Choroid plexus epithelial cell (primary cell): ENCODE measurements around the gene C2orf76.

ENCODE experiments used
- DNase-seq: peaks from one replicate; pipeline ENCODE4 v3.0.0-alpha.2; 2010; ENCODE audit warnings: low read depth
- H3K4me3 ChIP-seq: 2 replicates; pipeline ENCODE4 v1.5.1; 2011; ENCODE audit warnings: low read depth, mild to moderate bottlenecking, control low read depth, low read length, moderate library complexity
- TF ChIP-seq, protein P1 (sequence below): conservative IDR thresholded peaks from 2 replicates; pipeline ENCODE4 v1.5.1; 2011; ENCODE audit warnings: low read depth, mild to moderate bottlenecking, control low read depth, inconsistent platforms, low read length, moderate library complexity

The C2orf76 gene

DNA sequence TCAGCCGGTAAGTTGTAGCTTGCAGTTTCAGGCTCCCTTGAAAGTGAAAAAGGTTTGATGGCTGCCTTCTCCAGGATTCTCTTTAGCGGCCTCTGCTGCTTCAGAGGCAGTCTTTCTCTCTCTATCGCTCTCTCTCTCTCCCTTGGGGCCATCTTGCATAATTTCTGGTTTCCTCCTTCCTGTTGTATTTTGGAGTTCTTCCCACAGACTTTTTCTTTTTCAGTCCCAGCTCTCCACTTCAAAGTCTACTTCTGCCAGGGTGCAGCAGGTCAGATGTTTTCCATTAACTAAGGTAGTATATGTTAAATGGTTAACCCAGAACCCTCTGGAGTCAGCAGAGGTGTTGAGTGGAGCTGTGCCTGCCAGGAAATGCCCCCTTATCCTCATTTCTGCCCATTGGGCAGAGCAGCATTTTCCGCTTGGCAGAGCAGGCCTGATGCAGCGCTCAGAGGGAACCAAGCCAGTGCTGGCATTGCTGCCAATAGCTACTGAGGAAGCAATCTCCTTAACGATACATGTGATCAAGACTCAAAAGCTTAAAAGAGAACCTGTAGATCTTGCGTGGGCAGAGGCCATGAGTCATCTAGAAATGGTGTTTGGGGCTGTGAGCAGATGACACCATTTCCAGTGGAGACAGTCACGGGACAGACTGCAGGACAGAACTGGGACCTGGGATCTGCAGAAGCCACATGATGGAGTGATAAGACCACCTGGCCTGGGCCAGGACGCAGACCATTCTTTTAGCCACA is 20.9 kb upstream of the C2orf76 start:
- TF ChIP-seq, protein P1, sequence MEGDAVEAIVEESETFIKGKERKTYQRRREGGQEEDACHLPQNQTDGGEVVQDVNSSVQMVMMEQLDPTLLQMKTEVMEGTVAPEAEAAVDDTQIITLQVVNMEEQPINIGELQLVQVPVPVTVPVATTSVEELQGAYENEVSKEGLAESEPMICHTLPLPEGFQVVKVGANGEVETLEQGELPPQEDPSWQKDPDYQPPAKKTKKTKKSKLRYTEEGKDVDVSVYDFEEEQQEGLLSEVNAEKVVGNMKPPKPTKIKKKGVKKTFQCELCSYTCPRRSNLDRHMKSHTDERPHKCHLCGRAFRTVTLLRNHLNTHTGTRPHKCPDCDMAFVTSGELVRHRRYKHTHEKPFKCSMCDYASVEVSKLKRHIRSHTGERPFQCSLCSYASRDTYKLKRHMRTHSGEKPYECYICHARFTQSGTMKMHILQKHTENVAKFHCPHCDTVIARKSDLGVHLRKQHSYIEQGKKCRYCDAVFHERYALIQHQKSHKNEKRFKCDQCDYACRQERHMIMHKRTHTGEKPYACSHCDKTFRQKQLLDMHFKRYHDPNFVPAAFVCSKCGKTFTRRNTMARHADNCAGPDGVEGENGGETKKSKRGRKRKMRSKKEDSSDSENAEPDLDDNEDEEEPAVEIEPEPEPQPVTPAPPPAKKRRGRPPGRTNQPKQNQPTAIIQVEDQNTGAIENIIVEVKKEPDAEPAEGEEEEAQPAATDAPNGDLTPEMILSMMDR: peak; percentile 73
- peak; percentile 91 for DNase-seq

DNA sequence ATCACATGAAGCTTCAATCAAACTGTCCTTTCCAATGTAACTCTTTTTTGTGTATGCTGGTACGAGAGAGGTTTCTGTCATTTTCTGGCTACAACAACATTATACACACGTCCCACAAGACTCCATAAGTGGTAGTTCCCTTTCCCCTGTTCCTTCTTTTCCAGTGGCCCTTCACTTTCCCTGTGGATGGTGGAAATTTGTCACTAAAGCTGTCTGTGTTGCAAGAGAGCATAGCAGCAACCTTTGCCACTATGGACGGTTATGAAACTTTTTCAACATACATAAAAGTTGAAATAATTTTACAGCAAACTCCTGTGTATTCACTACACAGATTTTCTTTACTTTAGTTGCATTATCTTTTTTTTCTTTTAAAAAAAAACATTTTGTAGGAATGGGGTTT is 18.8 kb upstream of the C2orf76 start:
- no peak overlapping the region for H3K4me3 ChIP-seq
- TF ChIP-seq, protein P1: no peak
- no peak for DNase-seq

More for the DNA sequence above, 20.9 kb upstream of the C2orf76 start:
- no peak overlapping the region for H3K4me3 ChIP-seq

DNA sequence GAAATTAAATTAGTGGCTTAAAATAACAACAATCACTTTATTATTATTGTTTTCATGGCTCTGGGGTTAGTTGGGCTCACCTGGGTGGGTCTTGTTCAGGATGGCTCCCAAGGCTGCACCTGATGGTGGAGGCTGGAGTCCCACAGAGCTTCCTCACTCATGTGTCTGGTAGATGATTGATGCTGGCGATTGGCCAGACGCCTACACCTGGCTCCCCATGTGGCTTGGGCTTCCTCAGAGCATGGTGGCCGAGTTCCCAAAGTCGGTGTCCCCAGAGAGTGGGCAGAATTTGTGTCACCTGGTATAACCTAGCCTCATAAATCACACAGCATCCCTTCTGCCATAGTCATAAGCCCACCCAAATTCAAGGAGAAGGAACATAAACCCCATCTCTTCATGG is 18.3 kb upstream of the C2orf76 start:
- TF ChIP-seq, protein P1: no peak
- DNase-seq: no peak
- H3K4me3 ChIP-seq: no peak overlapping the region

DNA sequence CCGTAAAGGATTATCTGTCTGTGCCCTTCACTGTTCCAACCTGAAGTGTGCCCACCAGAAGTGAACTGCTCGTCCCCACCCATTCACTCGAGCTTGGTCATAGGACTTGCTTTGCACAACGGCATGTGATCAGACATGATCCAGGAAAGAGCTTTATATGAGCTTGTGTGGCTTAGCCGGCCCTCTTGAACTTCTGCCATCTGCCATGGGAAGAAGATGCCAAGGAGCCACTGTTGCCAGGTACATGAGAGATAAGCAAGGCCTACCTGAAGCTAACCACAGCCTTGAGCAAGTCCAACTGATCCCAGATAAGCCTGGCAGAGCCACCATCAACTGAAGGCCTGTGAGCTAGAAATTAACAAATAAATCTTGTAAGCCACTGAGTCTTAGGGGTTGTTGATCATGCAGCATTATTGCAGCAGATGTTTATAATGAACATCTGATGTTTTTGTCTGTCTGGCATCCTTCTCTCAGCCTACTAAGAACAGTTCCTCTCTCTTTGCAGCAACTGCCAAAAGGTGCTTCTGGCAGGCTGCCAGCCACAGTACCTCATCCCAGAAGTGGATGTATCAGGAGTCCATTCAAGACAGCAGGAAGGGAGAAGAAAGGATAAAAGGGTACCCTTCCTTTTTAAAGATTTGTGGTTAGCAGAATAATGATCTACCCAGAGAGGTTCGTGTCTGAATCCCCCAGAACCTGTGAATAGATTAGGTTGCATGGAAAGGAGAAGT is 16.9 kb upstream of the C2orf76 start:
- no peak for DNase-seq

DNA sequence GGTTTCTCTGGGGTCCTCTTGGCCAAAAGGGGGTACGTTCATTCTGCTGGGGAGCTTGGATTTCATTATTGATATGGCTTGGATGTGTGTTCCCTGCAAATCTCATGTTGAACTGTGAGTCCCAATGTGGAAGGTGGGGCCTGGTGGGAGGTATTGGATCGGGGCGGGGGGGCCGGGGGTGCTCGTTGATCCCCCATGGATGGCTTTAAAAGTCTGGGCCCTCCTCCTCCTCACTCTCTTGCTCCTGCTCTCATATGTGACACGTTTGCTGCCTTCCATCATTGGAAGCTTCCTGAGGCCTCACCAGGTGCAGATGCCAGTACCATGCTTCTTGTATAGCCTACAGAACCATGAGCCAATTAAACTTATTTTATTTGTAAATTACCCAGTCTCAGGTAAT is 11.9 kb upstream of the C2orf76 start:
- TF ChIP-seq, protein P1: no peak
- DNase-seq: no peak
- no peak overlapping the region for H3K4me3 ChIP-seq

More for the DNA sequence above, 16.9 kb upstream of the C2orf76 start:
- H3K4me3 ChIP-seq: no peak overlapping the region
- TF ChIP-seq, protein P1: no peak

DNA sequence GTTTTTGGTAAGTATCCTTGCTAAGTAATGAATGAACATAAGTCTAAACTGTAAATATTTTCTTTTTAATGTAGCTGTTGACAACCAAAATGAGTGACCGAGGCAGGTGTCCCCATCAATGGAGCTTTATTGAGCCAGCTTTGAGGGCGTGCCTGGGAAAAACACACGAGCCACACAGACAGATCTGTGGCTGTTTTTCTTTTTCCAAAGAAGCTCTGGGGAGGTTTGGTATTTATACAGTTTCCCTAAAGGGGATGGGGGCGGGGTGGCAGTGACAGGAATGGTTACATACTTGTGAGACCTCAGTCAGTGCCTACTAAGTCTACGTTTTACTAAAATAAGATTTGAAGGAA is 11.3 kb upstream of the C2orf76 start:
- TF ChIP-seq, protein P1: no peak
- H3K4me3 ChIP-seq: no peak overlapping the region
- DNase-seq: no peak
